ENCODE measurements around the gene BCAR1.

DNA sequence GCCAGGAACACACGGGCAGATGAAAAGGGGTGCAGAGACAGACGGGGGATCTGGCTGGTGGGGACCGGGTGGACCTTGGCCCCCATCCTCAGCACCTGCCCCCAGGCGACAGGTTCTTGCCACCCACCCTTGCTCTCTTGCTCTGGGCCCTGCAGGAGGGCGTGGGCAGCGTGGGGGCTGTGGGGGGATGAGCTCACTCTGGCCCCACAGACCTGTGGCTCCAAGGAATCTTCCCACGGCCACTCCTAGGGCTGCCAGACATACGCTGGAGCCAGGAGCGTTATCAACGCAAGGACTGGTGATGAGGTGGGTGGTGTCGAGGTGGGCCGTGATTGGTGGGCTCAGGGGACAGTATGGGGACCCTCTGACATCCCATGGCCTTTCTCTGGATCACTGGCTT lies 26.3 kb downstream of the BCAR1 start:
- TF ChIP-seq POLR2AphosphoS5 (IDR thresholded peaks at IDR 0.05; ENCODE audit: low read depth, low read length) (no peak), TAF1 (IDR thresholded peaks at IDR 0.05; ENCODE audit: borderline replicate concordance, insufficient read depth, low read length) (no peak), SIN3A (IDR thresholded peaks at IDR 0.05; ENCODE audit: borderline replicate concordance, insufficient read depth, low read length) (no peak), FOXP2 (optimal IDR thresholded peaks at IDR 0.05; ENCODE audit: borderline replicate concordance, extremely low read depth, extremely low read length, insufficient read depth) (no peak)
- TF ChIP-seq, protein P1, sequence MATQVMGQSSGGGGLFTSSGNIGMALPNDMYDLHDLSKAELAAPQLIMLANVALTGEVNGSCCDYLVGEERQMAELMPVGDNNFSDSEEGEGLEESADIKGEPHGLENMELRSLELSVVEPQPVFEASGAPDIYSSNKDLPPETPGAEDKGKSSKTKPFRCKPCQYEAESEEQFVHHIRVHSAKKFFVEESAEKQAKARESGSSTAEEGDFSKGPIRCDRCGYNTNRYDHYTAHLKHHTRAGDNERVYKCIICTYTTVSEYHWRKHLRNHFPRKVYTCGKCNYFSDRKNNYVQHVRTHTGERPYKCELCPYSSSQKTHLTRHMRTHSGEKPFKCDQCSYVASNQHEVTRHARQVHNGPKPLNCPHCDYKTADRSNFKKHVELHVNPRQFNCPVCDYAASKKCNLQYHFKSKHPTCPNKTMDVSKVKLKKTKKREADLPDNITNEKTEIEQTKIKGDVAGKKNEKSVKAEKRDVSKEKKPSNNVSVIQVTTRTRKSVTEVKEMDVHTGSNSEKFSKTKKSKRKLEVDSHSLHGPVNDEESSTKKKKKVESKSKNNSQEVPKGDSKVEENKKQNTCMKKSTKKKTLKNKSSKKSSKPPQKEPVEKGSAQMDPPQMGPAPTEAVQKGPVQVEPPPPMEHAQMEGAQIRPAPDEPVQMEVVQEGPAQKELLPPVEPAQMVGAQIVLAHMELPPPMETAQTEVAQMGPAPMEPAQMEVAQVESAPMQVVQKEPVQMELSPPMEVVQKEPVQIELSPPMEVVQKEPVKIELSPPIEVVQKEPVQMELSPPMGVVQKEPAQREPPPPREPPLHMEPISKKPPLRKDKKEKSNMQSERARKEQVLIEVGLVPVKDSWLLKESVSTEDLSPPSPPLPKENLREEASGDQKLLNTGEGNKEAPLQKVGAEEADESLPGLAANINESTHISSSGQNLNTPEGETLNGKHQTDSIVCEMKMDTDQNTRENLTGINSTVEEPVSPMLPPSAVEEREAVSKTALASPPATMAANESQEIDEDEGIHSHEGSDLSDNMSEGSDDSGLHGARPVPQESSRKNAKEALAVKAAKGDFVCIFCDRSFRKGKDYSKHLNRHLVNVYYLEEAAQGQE (IDR thresholded peaks at IDR 0.05; ENCODE audit: insufficient read depth in 1 of 2, low read depth in 2 of 2, low read length in 2 of 2) = no peak
